Neural cell (in vitro differentiated cells): Measurements from ENCODE around the gene NRROS. TPM values are rescaled to one million over a fixed set of nuclear protein-coding genes. Genes with fewer than 3 reads are reported as not detected.

Source experiments
- H2AFZ ChIP-seq: fragments of 200-600, 300-800 bp; sonication (generic), shearing (Covaris generic); 2 replicates; pipeline ENCODE4 v1.6.0; 2014; ENCODE audit warnings: low read depth, mild to moderate bottlenecking, antibody characterized with exemption, low read length, moderate library complexity
- H3F3A ChIP-seq: fragments of 200-600 bp; shearing (Covaris generic); 2 replicates; pipeline ENCODE4 v1.6.1; 2016; ENCODE audit warnings: mild to moderate bottlenecking, moderate library complexity, mixed read lengths, antibody characterized with exemption, low read length; ENCODE audit not compliant: insufficient read depth, poor library complexity, severe bottlenecking
- H3K27ac ChIP-seq: fragments of 200-600, 300-800 bp; sonication (generic), shearing (Covaris generic); 2 replicates; pipeline ENCODE4 v1.5.1; 2014; ENCODE audit warnings: mild to moderate bottlenecking, low read length, moderate library complexity
- H3K27me3 ChIP-seq: fragments of 300-800, 200-600 bp; sonication (generic), shearing (Covaris generic); 2 replicates; pipeline ENCODE4 v1.6.0; 2014; ENCODE audit warnings: mild to moderate bottlenecking, low read depth, low read length, moderate library complexity; ENCODE audit not compliant: insufficient read depth
- H3K36me3 ChIP-seq: fragments of 300-800, 200-600 bp; sonication (generic), shearing (Covaris generic); 2 replicates; pipeline ENCODE4 v1.5.1; 2014; ENCODE audit warnings: mild to moderate bottlenecking, antibody characterized with exemption, low read length, moderate library complexity; ENCODE audit not compliant: insufficient read depth
- H3K4me2 ChIP-seq: fragments of 300-800, 200-600 bp; sonication (generic), shearing (Covaris generic); 2 replicates; pipeline ENCODE4 v1.6.0; 2014; ENCODE audit warnings: mild to moderate bottlenecking, low read length
- H3K4me3 ChIP-seq: fragments of 300-800, 200-600 bp; sonication (generic), shearing (Covaris generic); 2 replicates; pipeline ENCODE4 v1.5.1; 2014; ENCODE audit warnings: mild to moderate bottlenecking, low read length, moderate library complexity
- H3K79me2 ChIP-seq: fragments of 200-600 bp; shearing (Covaris generic); replicated peaks from 2 replicates; pipeline ENCODE4 v1.6.0; 2014; ENCODE audit warnings: mild to moderate bottlenecking, low read length, moderate library complexity; ENCODE audit not compliant: insufficient read depth
- H3K9ac ChIP-seq: fragments of 300-800, 200-600 bp; sonication (generic), shearing (Covaris generic); 2 replicates; pipeline ENCODE4 v1.6.1; 2016; ENCODE audit warnings: mild to moderate bottlenecking, low read length, mixed read lengths
- H3K9me2 ChIP-seq: fragments of 200-600 bp; shearing (Covaris generic); 2 replicates; pipeline ENCODE4 v1.6.1; 2016; ENCODE audit warnings: mild to moderate bottlenecking, low read length, mixed read lengths; ENCODE audit not compliant: insufficient read depth
- H3K9me3 ChIP-seq: fragments of 200-600, 300-800 bp; sonication (generic), shearing (Covaris generic); 2 replicates; pipeline ENCODE4 v1.6.1; 2016; ENCODE audit warnings: mild to moderate bottlenecking, mixed run types, low read length, moderate library complexity, mixed read lengths
- H4K20me1 ChIP-seq: fragments of 200-600 bp; shearing (Covaris generic); 2 replicates; pipeline ENCODE4 v1.6.1; 2016; ENCODE audit warnings: mild to moderate bottlenecking, mixed run types; ENCODE audit not compliant: insufficient read depth
- EP300 ChIP-seq: fragments of 450-650 bp; conservative IDR thresholded peaks from 2 replicates; pipeline ENCODE4 v1.6.1; 2014; ENCODE audit warnings: antibody characterized with exemption, mild to moderate bottlenecking, moderate library complexity; ENCODE audit not compliant: poor library complexity, severe bottlenecking
- EZH2 ChIP-seq: fragments of 200-600, 300-800 bp; shearing (Covaris generic), sonication (generic); IDR thresholded peaks from 2 replicates; pipeline ENCODE4 v1.6.1; 2014; ENCODE audit warnings: antibody characterized with exemption, low read length, borderline replicate concordance, mild to moderate bottlenecking; ENCODE audit not compliant: insufficient read depth, poor library complexity, severe bottlenecking
- MXI1 ChIP-seq: fragments of 450-650 bp; conservative IDR thresholded peaks from 2 replicates; pipeline ENCODE4 v1.6.1; 2014; ENCODE audit warnings: antibody characterized with exemption, mild to moderate bottlenecking; ENCODE audit not compliant: poor library complexity, severe bottlenecking
- POLR2AphosphoS5 ChIP-seq: IDR thresholded peaks from 2 replicates; pipeline ENCODE4 v1.6.1; 2012
- RAD21 ChIP-seq: fragments of 450-650 bp; conservative IDR thresholded peaks from 2 replicates; pipeline ENCODE4 v1.6.1; 2014; ENCODE audit warnings: antibody characterized with exemption, mild to moderate bottlenecking, moderate library complexity
- SMC3 ChIP-seq: fragments of 450-650 bp; conservative IDR thresholded peaks from 2 replicates; pipeline ENCODE4 v1.6.1; 2014; ENCODE audit warnings: antibody characterized with exemption, mild to moderate bottlenecking, moderate library complexity; ENCODE audit not compliant: poor library complexity
- TAF1 ChIP-seq: IDR thresholded peaks from 2 replicates; pipeline ENCODE4 v1.6.1; 2012; ENCODE audit warnings: low read depth
- polyA plus RNA-seq: library from polyadenylated mRNA; depleted of rRNA; stranded (reverse); fragments of >200 nt; gene quantifications from 2 replicates; pipeline ENCODE4 v1.2.3, GENCODE V29; 2014
- TF ChIP-seq, protein P1 (sequence below): IDR thresholded peaks from 2 replicates; pipeline ENCODE4 v1.6.1; 2012; ENCODE audit warnings: borderline replicate concordance
- TF ChIP-seq, protein P2 (sequence below): fragments of 450-650 bp; IDR thresholded peaks from 2 replicates; pipeline ENCODE4 v1.5.1; 2014; ENCODE audit warnings: antibody characterized with exemption, mild to moderate bottlenecking, moderate library complexity; ENCODE audit not compliant: poor library complexity, severe bottlenecking

NRROS gene
- polyA plus RNA-seq, 1 donor from 2014 or later = not detected

DNA sequence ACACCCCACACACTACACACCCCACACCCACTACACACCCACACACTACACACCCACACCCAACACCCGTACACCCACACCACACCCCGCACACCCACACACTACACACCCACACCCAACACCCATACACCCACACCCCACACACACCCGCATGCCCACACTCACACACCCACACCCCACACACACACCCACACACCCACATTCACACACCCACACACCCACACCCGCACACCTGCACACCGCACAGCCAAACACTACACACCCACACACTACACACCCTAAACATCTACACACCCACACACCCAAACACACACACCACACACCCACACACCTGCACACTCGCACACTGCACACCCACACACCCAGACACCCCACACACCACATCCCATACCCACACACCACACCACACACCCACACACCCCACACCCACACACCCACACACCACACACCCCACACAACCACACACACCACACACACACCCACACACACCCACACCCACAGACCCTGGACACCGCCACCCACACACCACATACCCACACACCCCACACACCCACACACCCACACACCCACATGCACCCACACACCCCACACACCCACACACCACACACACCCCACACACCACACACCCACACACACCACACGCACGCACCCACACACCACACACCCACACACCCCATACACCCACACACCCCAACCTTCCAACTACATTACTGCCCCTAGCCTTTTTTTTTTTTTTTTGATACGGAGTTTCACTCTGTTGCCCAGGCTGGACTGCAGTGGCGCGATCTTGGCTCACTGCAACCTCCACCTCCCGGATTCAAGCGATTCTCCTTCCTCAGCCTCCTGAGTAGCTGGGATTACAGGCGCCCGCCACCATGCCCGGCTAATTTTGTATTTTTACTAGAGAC is 55.7 kb downstream of the NRROS start:
- H3K27ac ChIP-seq = no peak overlapping the region
- H4K20me1 ChIP-seq = no peaks in the 10 kb centered on the region
- H3K79me2 ChIP-seq = no peaks in the 10 kb centered on the region
- no peak for TF ChIP-seq POLR2AphosphoS5
- TF ChIP-seq, protein P1, sequence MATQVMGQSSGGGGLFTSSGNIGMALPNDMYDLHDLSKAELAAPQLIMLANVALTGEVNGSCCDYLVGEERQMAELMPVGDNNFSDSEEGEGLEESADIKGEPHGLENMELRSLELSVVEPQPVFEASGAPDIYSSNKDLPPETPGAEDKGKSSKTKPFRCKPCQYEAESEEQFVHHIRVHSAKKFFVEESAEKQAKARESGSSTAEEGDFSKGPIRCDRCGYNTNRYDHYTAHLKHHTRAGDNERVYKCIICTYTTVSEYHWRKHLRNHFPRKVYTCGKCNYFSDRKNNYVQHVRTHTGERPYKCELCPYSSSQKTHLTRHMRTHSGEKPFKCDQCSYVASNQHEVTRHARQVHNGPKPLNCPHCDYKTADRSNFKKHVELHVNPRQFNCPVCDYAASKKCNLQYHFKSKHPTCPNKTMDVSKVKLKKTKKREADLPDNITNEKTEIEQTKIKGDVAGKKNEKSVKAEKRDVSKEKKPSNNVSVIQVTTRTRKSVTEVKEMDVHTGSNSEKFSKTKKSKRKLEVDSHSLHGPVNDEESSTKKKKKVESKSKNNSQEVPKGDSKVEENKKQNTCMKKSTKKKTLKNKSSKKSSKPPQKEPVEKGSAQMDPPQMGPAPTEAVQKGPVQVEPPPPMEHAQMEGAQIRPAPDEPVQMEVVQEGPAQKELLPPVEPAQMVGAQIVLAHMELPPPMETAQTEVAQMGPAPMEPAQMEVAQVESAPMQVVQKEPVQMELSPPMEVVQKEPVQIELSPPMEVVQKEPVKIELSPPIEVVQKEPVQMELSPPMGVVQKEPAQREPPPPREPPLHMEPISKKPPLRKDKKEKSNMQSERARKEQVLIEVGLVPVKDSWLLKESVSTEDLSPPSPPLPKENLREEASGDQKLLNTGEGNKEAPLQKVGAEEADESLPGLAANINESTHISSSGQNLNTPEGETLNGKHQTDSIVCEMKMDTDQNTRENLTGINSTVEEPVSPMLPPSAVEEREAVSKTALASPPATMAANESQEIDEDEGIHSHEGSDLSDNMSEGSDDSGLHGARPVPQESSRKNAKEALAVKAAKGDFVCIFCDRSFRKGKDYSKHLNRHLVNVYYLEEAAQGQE = no peak
- TF ChIP-seq, protein P2, sequence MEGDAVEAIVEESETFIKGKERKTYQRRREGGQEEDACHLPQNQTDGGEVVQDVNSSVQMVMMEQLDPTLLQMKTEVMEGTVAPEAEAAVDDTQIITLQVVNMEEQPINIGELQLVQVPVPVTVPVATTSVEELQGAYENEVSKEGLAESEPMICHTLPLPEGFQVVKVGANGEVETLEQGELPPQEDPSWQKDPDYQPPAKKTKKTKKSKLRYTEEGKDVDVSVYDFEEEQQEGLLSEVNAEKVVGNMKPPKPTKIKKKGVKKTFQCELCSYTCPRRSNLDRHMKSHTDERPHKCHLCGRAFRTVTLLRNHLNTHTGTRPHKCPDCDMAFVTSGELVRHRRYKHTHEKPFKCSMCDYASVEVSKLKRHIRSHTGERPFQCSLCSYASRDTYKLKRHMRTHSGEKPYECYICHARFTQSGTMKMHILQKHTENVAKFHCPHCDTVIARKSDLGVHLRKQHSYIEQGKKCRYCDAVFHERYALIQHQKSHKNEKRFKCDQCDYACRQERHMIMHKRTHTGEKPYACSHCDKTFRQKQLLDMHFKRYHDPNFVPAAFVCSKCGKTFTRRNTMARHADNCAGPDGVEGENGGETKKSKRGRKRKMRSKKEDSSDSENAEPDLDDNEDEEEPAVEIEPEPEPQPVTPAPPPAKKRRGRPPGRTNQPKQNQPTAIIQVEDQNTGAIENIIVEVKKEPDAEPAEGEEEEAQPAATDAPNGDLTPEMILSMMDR = no peak
- no peak for TF ChIP-seq SMC3
- TF ChIP-seq RAD21 = no peak
- TF ChIP-seq EZH2 = no peak
- TF ChIP-seq MXI1 = no peak
- no peak for TF ChIP-seq EP300
- no peak for TF ChIP-seq TAF1
- no peak overlapping the region for H3K4me2 ChIP-seq
- no peaks in the 10 kb centered on the region for H3K9me2 ChIP-seq
- H3K4me3 ChIP-seq = no peak overlapping the region
- H2AFZ ChIP-seq = no peak overlapping the region
- H3K36me3 ChIP-seq = no peaks in the 10 kb centered on the region
- H3K9ac ChIP-seq = no peak overlapping the region
- H3F3A ChIP-seq = no peaks in the 10 kb centered on the region
- no peaks in the 10 kb centered on the region for H3K9me3 ChIP-seq
- no peaks in the 10 kb centered on the region for H3K27me3 ChIP-seq

DNA sequence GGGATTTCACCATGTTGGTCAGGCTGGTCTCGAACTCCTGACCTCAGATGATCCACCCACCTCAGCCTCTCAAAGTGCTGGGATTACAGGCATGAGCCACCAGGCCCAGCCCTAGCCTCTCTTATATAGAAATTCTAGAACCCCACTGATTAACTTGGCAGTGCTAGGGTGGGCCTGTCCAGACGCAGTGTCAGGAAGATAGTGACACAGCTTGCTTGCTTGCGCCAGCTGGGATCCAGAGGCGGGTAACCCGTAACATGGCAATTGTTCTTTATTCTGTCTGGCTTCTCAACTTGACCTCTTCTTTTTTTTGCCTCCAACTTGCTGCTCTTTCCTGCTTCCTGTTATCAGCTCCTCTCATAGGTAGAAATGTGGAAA is 56.3 kb downstream of the NRROS start:
- Histone ChIP-seq H3K4me3 (no peak overlapping the region), H3K79me2 (no peaks in the 10 kb centered on the region), H3K36me3 (no peaks in the 10 kb centered on the region), H4K20me1 (no peaks in the 10 kb centered on the region), H3K9ac (no peak overlapping the region), H3K9me2 (no peaks in the 10 kb centered on the region), H3K27ac (no peak overlapping the region), H3K4me2 (no peak overlapping the region), H2AFZ (no peak overlapping the region), H3F3A (no peaks in the 10 kb centered on the region), H3K9me3 (no peaks in the 10 kb centered on the region), H3K27me3 (no peaks in the 10 kb centered on the region)
- TF ChIP-seq EZH2 (no peak), RAD21 (no peak), EP300 (no peak), SMC3 (no peak), TAF1 (no peak)
- TF ChIP-seq, protein P1 = no peak
- TF ChIP-seq, protein P2 = no peak
